Endothelial cell (in vitro differentiated cells): ENCODE results near the gene CARMIL1. TPM values are rescaled to one million over a fixed set of nuclear protein-coding genes. Genes with fewer than 3 reads are reported as not detected.

Experiments used
- DNase-seq: peaks from one replicate; pipeline ENCODE4 v3.0.0; 2021; ENCODE audit warnings: low spot score
- H3K27ac Mint-ChIP-seq: one replicate; pipeline ENCODE4 v1.8.0; 2021; ENCODE audit warnings: mixed read lengths, inconsistent platforms; ENCODE audit not compliant: unreplicated experiment
- H3K27me3 Mint-ChIP-seq: one replicate; pipeline ENCODE4 v1.8.0; 2021; ENCODE audit warnings: mild to moderate bottlenecking, moderate library complexity, mixed read lengths, inconsistent platforms; ENCODE audit not compliant: unreplicated experiment
- H3K36me3 Mint-ChIP-seq: one replicate; pipeline ENCODE4 v1.8.0; 2021; ENCODE audit warnings: mild to moderate bottlenecking, low read depth, mixed read lengths, inconsistent platforms; ENCODE audit not compliant: unreplicated experiment
- H3K4me1 Mint-ChIP-seq: one replicate; pipeline ENCODE4 v1.8.0; 2021; ENCODE audit warnings: mild to moderate bottlenecking, mixed read lengths, inconsistent platforms; ENCODE audit not compliant: unreplicated experiment
- H3K4me3 Mint-ChIP-seq: one replicate; pipeline ENCODE4 v1.8.0; 2021; ENCODE audit warnings: mild to moderate bottlenecking, mixed read lengths, inconsistent platforms; ENCODE audit not compliant: unreplicated experiment
- H3K9me3 Mint-ChIP-seq: one replicate; pipeline ENCODE4 v1.8.0; 2021; ENCODE audit warnings: mixed read lengths, inconsistent platforms; ENCODE audit not compliant: unreplicated experiment
- total RNA-seq: library from RNA; stranded (reverse); fragmentation: NEBNext Ultra II Directional; extraction: Animal tissue kit (Norgen Biotek cat#: 25700); gene quantifications from one replicate; pipeline ENCODE4 v1.2.1, GENCODE V29; 2021; ENCODE audit not compliant: unreplicated experiment
- TF ChIP-seq, protein P1 (sequence below): fragments of 200-600 bp; sonication (generic); IDR thresholded peaks from one replicate; pipeline ENCODE4 v1.5.0; 2021; ENCODE audit warnings: antibody characterized with exemption; ENCODE audit not compliant: unreplicated experiment

The CARMIL1 gene
- total RNA-seq, 1 donor from 2014 or later: 32.5 TPM

- H3K4me3 Mint-ChIP-seq: no peak overlapping the region
- H3K36me3 Mint-ChIP-seq: no peaks in the 10 kb centered on the region
- TF ChIP-seq, protein P1, sequence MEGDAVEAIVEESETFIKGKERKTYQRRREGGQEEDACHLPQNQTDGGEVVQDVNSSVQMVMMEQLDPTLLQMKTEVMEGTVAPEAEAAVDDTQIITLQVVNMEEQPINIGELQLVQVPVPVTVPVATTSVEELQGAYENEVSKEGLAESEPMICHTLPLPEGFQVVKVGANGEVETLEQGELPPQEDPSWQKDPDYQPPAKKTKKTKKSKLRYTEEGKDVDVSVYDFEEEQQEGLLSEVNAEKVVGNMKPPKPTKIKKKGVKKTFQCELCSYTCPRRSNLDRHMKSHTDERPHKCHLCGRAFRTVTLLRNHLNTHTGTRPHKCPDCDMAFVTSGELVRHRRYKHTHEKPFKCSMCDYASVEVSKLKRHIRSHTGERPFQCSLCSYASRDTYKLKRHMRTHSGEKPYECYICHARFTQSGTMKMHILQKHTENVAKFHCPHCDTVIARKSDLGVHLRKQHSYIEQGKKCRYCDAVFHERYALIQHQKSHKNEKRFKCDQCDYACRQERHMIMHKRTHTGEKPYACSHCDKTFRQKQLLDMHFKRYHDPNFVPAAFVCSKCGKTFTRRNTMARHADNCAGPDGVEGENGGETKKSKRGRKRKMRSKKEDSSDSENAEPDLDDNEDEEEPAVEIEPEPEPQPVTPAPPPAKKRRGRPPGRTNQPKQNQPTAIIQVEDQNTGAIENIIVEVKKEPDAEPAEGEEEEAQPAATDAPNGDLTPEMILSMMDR: no peak
- no peaks in the 10 kb centered on the region for H3K27me3 Mint-ChIP-seq
- H3K4me1 Mint-ChIP-seq: no peaks in the 10 kb centered on the region
- DNase-seq: no peak
- H3K27ac Mint-ChIP-seq: no peak overlapping the region
- no peaks in the 10 kb centered on the region for H3K9me3 Mint-ChIP-seq
These were observed 358.8 kb downstream of the CARMIL1 start for GRCh38 chr6:25637960-25638434.

GRCh38 chr6:25639653-25640052 lies 360.5 kb downstream of the CARMIL1 start:
- Mint-ChIP-seq H3K36me3 (no peaks in the 10 kb centered on the region), H3K9me3 (no peaks in the 10 kb centered on the region), H3K4me3 (no peak overlapping the region), H3K27ac (no peak overlapping the region), H3K27me3 (peaks cover 1% of the 10 kb centered on the region), H3K4me1 (no peaks in the 10 kb centered on the region)
- TF ChIP-seq, protein P1: no peak
- DNase-seq: no peak

- H3K4me1 Mint-ChIP-seq: no peaks in the 10 kb centered on the region
- no peak for DNase-seq
- no peak overlapping the region for H3K4me3 Mint-ChIP-seq
- TF ChIP-seq, protein P1: no peak
- peaks cover 1% of the 10 kb centered on the region for H3K27me3 Mint-ChIP-seq
- H3K27ac Mint-ChIP-seq: no peak overlapping the region
- H3K36me3 Mint-ChIP-seq: no peaks in the 10 kb centered on the region
- no peaks in the 10 kb centered on the region for H3K9me3 Mint-ChIP-seq
These were observed 361.3 kb downstream of the CARMIL1 start for GRCh38 chr6:25640446-25640845.

GRCh38 chr6:25640891-25641290 lies 361.7 kb downstream of the CARMIL1 start:
- Mint-ChIP-seq H3K27me3 (peaks cover 1% of the 10 kb centered on the region), H3K27ac (no peak overlapping the region), H3K4me1 (no peaks in the 10 kb centered on the region), H3K4me3 (no peak overlapping the region), H3K9me3 (no peaks in the 10 kb centered on the region), H3K36me3 (no peaks in the 10 kb centered on the region)
- TF ChIP-seq, protein P1: no peak
- DNase-seq: no peak

DNA sequence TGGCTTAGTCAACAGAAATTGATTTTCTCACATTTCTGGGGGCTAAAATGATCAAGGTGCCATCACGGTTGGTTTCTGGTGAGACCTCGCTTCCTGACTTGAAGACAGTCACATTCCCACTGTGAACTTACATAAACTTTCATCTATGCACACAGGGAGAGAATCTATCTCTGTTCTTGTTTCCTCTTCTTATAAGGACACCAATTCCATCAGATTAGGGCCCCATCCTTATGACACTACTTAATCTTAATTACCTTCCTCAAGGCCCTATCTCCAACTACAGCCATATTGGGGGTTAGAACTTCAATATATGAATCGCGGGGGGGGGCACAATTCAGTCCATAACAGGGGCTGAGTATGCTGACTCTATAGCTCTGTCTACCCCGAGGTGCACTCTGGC lies 362.2 kb downstream of the CARMIL1 start:
- no peaks in the 10 kb centered on the region for H3K4me1 Mint-ChIP-seq
- H3K27ac Mint-ChIP-seq: no peak overlapping the region
- TF ChIP-seq, protein P1: no peak
- no peaks in the 10 kb centered on the region for H3K36me3 Mint-ChIP-seq
- peaks cover 2% of the 10 kb centered on the region for H3K27me3 Mint-ChIP-seq
- H3K9me3 Mint-ChIP-seq: no peaks in the 10 kb centered on the region
- H3K4me3 Mint-ChIP-seq: no peak overlapping the region
- no peak for DNase-seq
